H9 (cell line): ENCODE results near the gene SMC1B. TPM values are rescaled to one million over a fixed set of nuclear protein-coding genes. Genes with fewer than 3 reads are reported as not detected.
"Not testable (repeated sequence)": the region's sequence is repeated elsewhere in the genome, so short reads cannot be mapped to it uniquely, and the experiment has no call there.

Experiments
- DNase-seq: peaks from one replicate; pipeline ENCODE4 v3.0.0-alpha.2; 2017
- H2AFZ ChIP-seq: one replicate; pipeline ENCODE4 v1.6.1; 2013; ENCODE audit warnings: mild to moderate bottlenecking, low read length, control low read depth, moderate library complexity
- H2AK5ac ChIP-seq: 2 replicates; pipeline ENCODE4 v1.6.1; 2013; ENCODE audit warnings: low read length, control low read depth, mixed read lengths; ENCODE audit not compliant: insufficient read length
- H2BK120ac ChIP-seq: one replicate; pipeline ENCODE4 v1.6.1; 2013; ENCODE audit warnings: low read depth, mild to moderate bottlenecking, low read length, control low read depth, inconsistent platforms; ENCODE audit not compliant: poor library complexity, severe bottlenecking
- H2BK12ac ChIP-seq: 2 replicates; pipeline ENCODE4 v1.6.1; 2013; ENCODE audit warnings: low read length, control low read depth, mixed read lengths, low read depth; ENCODE audit not compliant: insufficient read length
- H2BK15ac ChIP-seq: 2 replicates; pipeline ENCODE4 v1.6.1; 2013; ENCODE audit warnings: low read depth, low read length, control low read depth
- H2BK20ac ChIP-seq: one replicate; pipeline ENCODE4 v1.6.1; 2013; ENCODE audit warnings: low read depth, mild to moderate bottlenecking, low read length, control low read depth, inconsistent platforms; ENCODE audit not compliant: poor library complexity, severe bottlenecking
- H2BK5ac ChIP-seq: 2 replicates; pipeline ENCODE4 v1.6.1; 2013; ENCODE audit warnings: low read length, control low read depth, mixed read lengths; ENCODE audit not compliant: insufficient read length
- H3K14ac ChIP-seq: 2 replicates; pipeline ENCODE4 v1.6.1; 2013; ENCODE audit warnings: low read length, control low read depth; ENCODE audit not compliant: insufficient read depth
- H3K18ac ChIP-seq: 2 replicates; pipeline ENCODE4 v1.6.1; 2013; ENCODE audit warnings: low read depth, mild to moderate bottlenecking, mixed read lengths, low read length, control low read depth; ENCODE audit not compliant: insufficient read length
- H3K23ac ChIP-seq: 2 replicates; pipeline ENCODE4 v1.6.1; 2013; ENCODE audit warnings: low read length, control low read depth, mixed read lengths, low read depth; ENCODE audit not compliant: insufficient read length
- H3K23me2 ChIP-seq: 2 replicates; pipeline ENCODE4 v1.6.1; 2013; ENCODE audit warnings: low read depth, mild to moderate bottlenecking, mixed read lengths, low read length, control low read depth; ENCODE audit not compliant: insufficient read length, poor library complexity, severe bottlenecking
- H3K27ac ChIP-seq: 2 replicates; pipeline ENCODE4 v1.5.1; 2013; ENCODE audit warnings: low read length, control low read depth, mixed read lengths, low read depth; ENCODE audit not compliant: insufficient read length
- H3K27me3 ChIP-seq: 2 replicates; pipeline ENCODE4 v1.6.1; 2013; ENCODE audit warnings: low read length, control low read depth, inconsistent platforms; ENCODE audit not compliant: insufficient read depth
- H3K4ac ChIP-seq: 2 replicates; pipeline ENCODE4 v1.6.1; 2013; ENCODE audit warnings: low read depth, mild to moderate bottlenecking, control low read depth, inconsistent platforms, low read length, moderate library complexity
- H3K4me1 ChIP-seq: 2 replicates; pipeline ENCODE4 v1.6.1; 2013; ENCODE audit warnings: low read length, control low read depth, inconsistent platforms; ENCODE audit not compliant: insufficient read depth
- H3K4me2 ChIP-seq: 2 replicates; pipeline ENCODE4 v1.6.1; 2013; ENCODE audit warnings: low read length, control low read depth, mixed read lengths; ENCODE audit not compliant: insufficient read length, insufficient read depth
- H3K56ac ChIP-seq: 2 replicates; pipeline ENCODE4 v1.6.1; 2013; ENCODE audit warnings: low read depth, mild to moderate bottlenecking, mixed read lengths, low read length, control low read depth; ENCODE audit not compliant: insufficient read length
- H3K79me1 ChIP-seq: 2 replicates; pipeline ENCODE4 v1.6.1; 2013; ENCODE audit warnings: low read depth, mild to moderate bottlenecking, moderate library complexity, low read length, control low read depth, inconsistent platforms; ENCODE audit not compliant: insufficient read depth, poor library complexity, severe bottlenecking
- H3K79me2 ChIP-seq: 2 replicates; pipeline ENCODE4 v1.6.1; 2013; ENCODE audit warnings: low read length, control low read depth, inconsistent platforms; ENCODE audit not compliant: insufficient read depth
- H3K9ac ChIP-seq: 2 replicates; pipeline ENCODE4 v1.6.1; 2013; ENCODE audit warnings: low read length, control low read depth, mixed read lengths; ENCODE audit not compliant: insufficient read length; ENCODE audit errors: extremely low read depth
- H3K9me3 ChIP-seq: one replicate; pipeline ENCODE4 v1.6.1; 2013; ENCODE audit warnings: low read depth, low read length, inconsistent platforms; ENCODE audit not compliant: control insufficient read depth
- H3T11ph ChIP-seq: one replicate; pipeline ENCODE4 v1.6.1; 2013; ENCODE audit warnings: mild to moderate bottlenecking, low read length, control low read depth, inconsistent platforms
- H4K20me1 ChIP-seq: one replicate; pipeline ENCODE4 v1.6.1; 2013; ENCODE audit not compliant: control insufficient read depth, insufficient read length, insufficient read depth
- H4K5ac ChIP-seq: 2 replicates; pipeline ENCODE4 v1.6.1; 2013; ENCODE audit warnings: low read depth, mild to moderate bottlenecking, mixed read lengths, low read length, control low read depth; ENCODE audit not compliant: insufficient read length
- H4K8ac ChIP-seq: replicated peaks from 2 replicates; pipeline ENCODE4 v1.6.1; 2013; ENCODE audit warnings: low read length, control low read depth, mixed read lengths, low read depth; ENCODE audit not compliant: insufficient read length
- H4K91ac ChIP-seq: 2 replicates; pipeline ENCODE4 v1.6.1; 2013; ENCODE audit warnings: low read depth, mild to moderate bottlenecking, moderate library complexity, mixed read lengths, low read length, control low read depth; ENCODE audit not compliant: insufficient read length
- H3K27ac Mint-ChIP-seq, 3 experiments: 2 replicates in 2 of 3; 3 replicates in 1 of 3; pipeline ENCODE4 v1.8.0; 2020 to 2021; ENCODE audit warnings: mixed read lengths in 3 of 3, mild to moderate bottlenecking in 1 of 3, moderate library complexity in 1 of 3
- H3K27me3 Mint-ChIP-seq: 2 replicates; pipeline ENCODE4 v1.8.0; 2021; ENCODE audit warnings: low read depth, mild to moderate bottlenecking, moderate library complexity, mixed read lengths
- H3K36me3 Mint-ChIP-seq, 3 experiments: 2 replicates in 2 of 3; 3 replicates in 1 of 3; pipeline ENCODE4 v1.8.0; 2020 to 2021; ENCODE audit warnings: low read depth in 3 of 3, mixed read lengths in 3 of 3; ENCODE audit not compliant: insufficient read depth in 1 of 3
- H3K4me1 Mint-ChIP-seq, 2 experiments: 2 replicates each; pipeline ENCODE4 v1.8.0; 2020; ENCODE audit warnings: mixed read lengths in 2 of 2
- H3K4me3 Mint-ChIP-seq, 2 experiments: 2 replicates in 1 of 2; 3 replicates in 1 of 2; pipeline ENCODE4 v1.8.0; 2020 to 2021; ENCODE audit warnings: mild to moderate bottlenecking in 2 of 2, mixed read lengths in 2 of 2, moderate library complexity in 1 of 2
- H3K9me3 Mint-ChIP-seq, 2 experiments: 2 replicates in 1 of 2; 3 replicates in 1 of 2; pipeline ENCODE4 v1.8.0; 2020; ENCODE audit warnings: mild to moderate bottlenecking in 2 of 2, mixed read lengths in 2 of 2, moderate library complexity in 1 of 2
- CTCF ChIP-seq: fragments of 200-600 bp; sonication (generic); conservative IDR thresholded peaks from 3 replicates; pipeline ENCODE4 v1.8.0; 2021; ENCODE audit warnings: antibody characterized with exemption, mild to moderate bottlenecking
- WGBS: extraction: QIAGEN DNeasy Blood & Tissue Kit; methylation state at CpG from one replicate; pipeline ENCODE4 v1.1.7; 2013; ENCODE audit warnings: missing lambda C conversion rate, low lambda C conversion rate, mixed read lengths; ENCODE audit not compliant: insufficient read length; ENCODE audit errors: extremely low coverage; 5-methylcytosine and 5-hydroxymethylcytosine counted together
- total RNA-seq: library from RNA; stranded (reverse); gene quantifications from 2 replicates; pipeline ENCODE4 v1.2.1, GENCODE V29; 2021

SMC1B gene
- total RNA-seq, 1 experiment from 2014 or later, result not detected

GRCh38 chr22:45438336-45438735 lies 24.9 kb upstream of the SMC1B start:
- Histone ChIP-seq H3T11ph (no peak overlapping the region), H4K8ac (no peak overlapping the region)

GRCh38 chr22:45436871-45437517 lies 23.6 kb upstream of the SMC1B start:
- H3K18ac ChIP-seq, H3K9ac ChIP-seq, H4K5ac ChIP-seq, H2BK120ac ChIP-seq, H3K14ac ChIP-seq, H3T11ph ChIP-seq, H3K4ac ChIP-seq, H3K27ac Mint-ChIP-seq, H3K4me2 ChIP-seq, H3K23me2 ChIP-seq, H3K4me3 Mint-ChIP-seq, DNase-seq, H2BK20ac ChIP-seq, H3K56ac ChIP-seq, H4K20me1 ChIP-seq, H3K27me3 ChIP-seq, H3K36me3 Mint-ChIP-seq, H3K4me1 ChIP-seq, H3K9me3 Mint-ChIP-seq, H2BK5ac ChIP-seq, H3K27me3 Mint-ChIP-seq, H4K8ac ChIP-seq, H2AFZ ChIP-seq, H3K27ac ChIP-seq, H2AK5ac ChIP-seq, H3K9me3 ChIP-seq, H3K79me1 ChIP-seq, H2BK12ac ChIP-seq, H3K23ac ChIP-seq, H2BK15ac ChIP-seq, H4K91ac ChIP-seq, H3K79me2 ChIP-seq: not testable (repeated sequence)
- no CpG with 5 or more reads among the region's 34 CpGs for WGBS
- H3K4me1 Mint-ChIP-seq, result peaks cover 14 to 18% of the 10 kb centered on the region in 2 experiments

More at GRCh38 chr22:45438336-45438735, 24.9 kb upstream of the SMC1B start:
- no peaks in the 10 kb centered on the region for H3K27me3 ChIP-seq
- no peak for TF ChIP-seq CTCF
- peaks cover 3 to 4% of the 10 kb centered on the region in 2 experiments; a peak in 3 of 5 replicates for H3K9me3 Mint-ChIP-seq
- H2BK20ac ChIP-seq, result no peak overlapping the region
- H2BK5ac ChIP-seq, result no peak overlapping the region
- peaks cover 0 to 4% (median 2%) of the 10 kb centered on the region in 3 experiments; a peak in 1 of 7 replicates for H3K36me3 Mint-ChIP-seq
- H2BK15ac ChIP-seq, result no peak overlapping the region
- no peak overlapping the region for H3K56ac ChIP-seq
- H3K14ac ChIP-seq, result no peak overlapping the region
- no peak overlapping the region for H2AK5ac ChIP-seq
- no peaks in the 10 kb centered on the region for H3K4me1 ChIP-seq
- peaks cover 14 to 25% of the 10 kb centered on the region in 2 experiments for H3K4me1 Mint-ChIP-seq
- H3K27me3 Mint-ChIP-seq, result peaks cover 2% of the 10 kb centered on the region
- no peak overlapping the region for H3K18ac ChIP-seq
- no peak overlapping the region for H4K91ac ChIP-seq
- no peaks in the 10 kb centered on the region for H3K79me2 ChIP-seq
- no peak for DNase-seq
- H2BK12ac ChIP-seq, result no peak overlapping the region
- no peaks in the 10 kb centered on the region for H3K79me1 ChIP-seq
- H3K23me2 ChIP-seq, result peaks cover 2% of the 10 kb centered on the region
- H3K9me3 ChIP-seq, result no peaks in the 10 kb centered on the region
- no peak overlapping the region for H3K4ac ChIP-seq
- H4K5ac ChIP-seq, result no peak overlapping the region
- H3K4me2 ChIP-seq, result no peak overlapping the region
- H3K9ac ChIP-seq, result no peak overlapping the region
- H3K27ac Mint-ChIP-seq, result no peak overlapping the region
- H3K23ac ChIP-seq, result no peak overlapping the region
- no peak overlapping the region for H2BK120ac ChIP-seq
- H4K20me1 ChIP-seq, result no peaks in the 10 kb centered on the region
- no peak overlapping the region for H2AFZ ChIP-seq
- H3K4me3 Mint-ChIP-seq, result no peak overlapping the region
- no peak overlapping the region for H3K27ac ChIP-seq
